K562 treated with DMSO at 1 percent for 4 hours (cell line): ENCODE results near the gene TBPL1. TPM values are rescaled to one million over a fixed set of nuclear protein-coding genes. Genes with fewer than 3 reads are reported as not detected.

Experiments used
- total RNA-seq: library from RNA; unstranded; fragments of 300-600 nt; gene quantifications from 2 replicates; pipeline ENCODE4 v1.2.3, GENCODE V29; 2022; ENCODE audit not compliant: insufficient read depth

The TBPL1 gene
- 75.4 and 87.1 TPM in 2 replicates for total RNA-seq

GRCh38 chr6:133952815-133953633 lies at the start of gene TBPL1:
Gene TBPL1 (plus strand): TSS chr6:133953224. CDS start chr6:133980126, 26,902 bp downstream.

Other genes with a start within 250 kb of the TBPL1 start
- gene TCF21, start 64.1 kb upstream of the TBPL1 start, total RNA-seq, result not detected in 2 replicates
- 0.63 and 1.1 TPM in 2 replicates for gene SLC2A12, start 99.4 kb downstream of the TBPL1 start, total RNA-seq